HG02571 (cell line): ENCODE data around the gene FUT7.
A peak's percentile ranks its signal among the peaks of the same experiment; 100 is the strongest.
"Not testable (repeated sequence)": the region's sequence is repeated elsewhere in the genome, so short reads cannot be mapped to it uniquely, and the experiment has no call there.

ENCODE experiments used
- ATAC-seq: cut with Tn5 transposase; IDR thresholded peaks from one replicate; pipeline ENCODE4 v1.9.1; 2021; ENCODE audit warnings: mild to moderate bottlenecking, moderate library complexity; ENCODE audit not compliant: unreplicated experiment

The FUT7 gene

GRCh38 chr9:137006116-137007003 is 25.5 kb downstream of the FUT7 start:
- no peak for ATAC-seq

DNA sequence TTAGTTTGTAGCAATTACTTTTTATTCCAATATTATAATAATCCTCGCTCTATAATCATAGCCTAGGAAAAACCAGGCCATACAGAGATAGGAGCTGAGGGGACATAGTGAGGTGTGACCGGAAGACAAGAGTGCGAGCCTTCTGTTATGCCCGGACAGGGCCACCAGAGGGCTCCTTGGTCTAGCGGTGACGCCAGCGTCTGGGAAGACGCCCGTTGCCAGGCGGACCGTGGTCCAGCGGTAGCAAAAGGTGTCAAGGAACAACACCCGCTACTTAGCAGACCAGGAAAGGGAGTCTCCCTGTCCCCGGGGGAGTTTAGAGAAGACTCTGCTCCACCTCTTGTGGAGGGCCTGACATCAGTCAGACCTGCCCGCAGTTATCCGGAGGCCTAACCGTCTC is 27.6 kb downstream of the FUT7 start:
- ATAC-seq, result not testable (repeated sequence)

DNA sequence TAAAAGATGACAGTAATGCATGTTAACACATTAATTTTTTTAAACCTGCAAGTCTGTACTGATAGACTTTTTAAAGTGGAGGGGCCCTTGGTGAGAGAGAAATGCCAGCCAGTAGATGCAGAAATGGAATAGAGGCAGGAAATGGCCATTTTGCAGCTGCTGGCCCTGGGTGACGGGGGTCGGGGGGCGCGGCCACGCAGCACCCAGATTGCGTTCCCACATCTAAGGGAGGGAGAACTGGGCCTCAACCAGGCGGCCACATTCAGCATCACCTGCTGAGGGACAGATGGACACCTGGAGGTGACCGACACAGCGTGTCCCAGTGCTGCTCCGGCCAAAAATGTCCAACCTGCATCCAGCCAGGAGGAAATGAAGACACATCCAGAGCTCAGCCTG is 29.2 kb downstream of the FUT7 start:
- no peak for ATAC-seq

- ATAC-seq, result no peak
Measured at GRCh38 chr9:137001857-137002645, 29.8 kb downstream of the FUT7 start.

GRCh38 chr9:137000177-137000930 is 31.5 kb downstream of the FUT7 start:
- ATAC-seq, result peak; percentile 59

DNA sequence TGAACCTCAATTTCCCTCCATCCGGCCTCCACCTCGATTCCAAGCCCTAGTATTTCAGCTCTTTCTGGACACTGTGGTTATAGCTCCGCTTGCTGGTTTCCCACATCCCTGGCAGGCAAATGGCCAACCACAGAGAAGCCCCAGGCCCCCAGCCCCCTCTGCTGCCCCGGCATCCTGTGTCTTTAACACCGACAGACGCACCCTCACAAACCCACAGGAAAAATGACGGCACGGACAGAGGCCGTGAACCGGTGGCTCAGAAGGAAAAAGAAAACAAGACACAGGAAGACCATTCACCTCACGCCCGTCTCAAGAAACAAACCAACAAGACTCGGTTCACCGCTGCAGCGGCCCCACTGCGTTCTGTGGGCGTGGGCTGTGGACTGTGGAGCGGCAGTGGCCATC is 34.1 kb downstream of the FUT7 start:
- no peak for ATAC-seq

DNA sequence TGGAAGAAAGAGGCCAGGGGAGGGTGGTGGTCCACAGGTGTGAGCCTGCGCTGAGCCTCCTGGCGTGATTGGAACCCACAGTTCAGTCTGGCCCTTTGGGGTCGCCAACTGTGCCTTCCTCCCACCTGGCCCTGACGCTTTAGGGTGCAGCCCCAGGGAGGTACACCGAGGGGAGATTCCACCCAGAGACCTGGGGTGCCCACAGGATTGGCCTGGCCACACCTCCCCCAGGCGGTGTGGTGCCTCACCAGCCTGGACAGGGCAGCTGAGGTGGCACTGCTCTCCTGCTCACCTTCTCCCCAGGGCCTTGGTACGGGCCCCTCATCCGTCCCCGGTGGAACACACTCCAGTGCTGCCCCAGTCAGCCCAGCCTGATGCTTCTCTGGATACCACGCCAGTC is 34.5 kb downstream of the FUT7 start:
- no peak for ATAC-seq

- no peak for ATAC-seq
Measured at GRCh38 chr9:136996361-136997292, 35.3 kb downstream of the FUT7 start, which contains the start of gene CLIC3. Gene CLIC3, minus strand, starts transcription at chr9:136996568. Its CDS starts 25 bp downstream, at chr9:136996543.

GRCh38 chr9:136995772-136996311 is 36.0 kb downstream of the FUT7 start:
- ATAC-seq, result no peak

DNA sequence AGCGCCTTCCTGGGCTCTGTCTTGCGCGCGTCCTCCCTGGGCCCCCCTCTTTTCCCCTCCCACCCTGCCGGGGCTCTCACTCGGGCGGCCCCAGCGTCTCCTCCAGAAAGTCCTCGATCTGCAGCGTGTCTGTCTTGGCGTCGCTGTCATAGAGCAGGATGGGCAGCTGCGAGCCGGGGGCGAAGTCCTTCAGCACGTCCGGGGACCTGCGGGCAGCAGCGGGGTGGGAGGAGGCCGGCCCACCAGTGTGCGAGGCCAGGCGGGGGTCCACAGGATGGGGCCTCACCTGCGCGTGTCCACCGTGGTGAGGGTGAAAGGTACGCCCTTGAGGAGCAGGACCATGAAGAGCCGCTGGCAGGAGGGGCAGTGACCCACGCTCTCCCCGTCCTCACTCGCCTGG is 36.5 kb downstream of the FUT7 start:
- no peak for ATAC-seq

DNA sequence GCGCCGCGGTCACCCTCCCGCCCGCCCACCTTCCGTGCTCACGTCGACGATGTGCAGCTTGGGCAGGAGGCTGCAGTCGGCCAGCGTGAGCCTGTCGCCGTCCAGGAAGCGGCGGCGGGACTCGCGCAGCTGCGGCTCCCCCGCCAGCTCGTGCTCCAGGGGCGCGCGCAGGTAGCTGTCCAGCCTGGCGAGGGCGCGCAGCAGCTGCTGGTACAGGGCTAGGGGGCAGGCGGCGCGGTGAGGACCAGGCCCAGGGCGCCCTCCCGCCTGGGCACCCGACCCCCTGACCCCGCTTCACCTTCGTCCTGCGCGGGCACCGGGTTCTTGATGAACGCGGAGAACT is 37.0 kb downstream of the FUT7 start:
- ATAC-seq, result no peak

GRCh38 chr9:136994180-136994887 is 37.6 kb downstream of the FUT7 start:
- no peak for ATAC-seq

GRCh38 chr9:136992819-136993369 is 39.0 kb downstream of the FUT7 start:
- ATAC-seq, result no peak

DNA sequence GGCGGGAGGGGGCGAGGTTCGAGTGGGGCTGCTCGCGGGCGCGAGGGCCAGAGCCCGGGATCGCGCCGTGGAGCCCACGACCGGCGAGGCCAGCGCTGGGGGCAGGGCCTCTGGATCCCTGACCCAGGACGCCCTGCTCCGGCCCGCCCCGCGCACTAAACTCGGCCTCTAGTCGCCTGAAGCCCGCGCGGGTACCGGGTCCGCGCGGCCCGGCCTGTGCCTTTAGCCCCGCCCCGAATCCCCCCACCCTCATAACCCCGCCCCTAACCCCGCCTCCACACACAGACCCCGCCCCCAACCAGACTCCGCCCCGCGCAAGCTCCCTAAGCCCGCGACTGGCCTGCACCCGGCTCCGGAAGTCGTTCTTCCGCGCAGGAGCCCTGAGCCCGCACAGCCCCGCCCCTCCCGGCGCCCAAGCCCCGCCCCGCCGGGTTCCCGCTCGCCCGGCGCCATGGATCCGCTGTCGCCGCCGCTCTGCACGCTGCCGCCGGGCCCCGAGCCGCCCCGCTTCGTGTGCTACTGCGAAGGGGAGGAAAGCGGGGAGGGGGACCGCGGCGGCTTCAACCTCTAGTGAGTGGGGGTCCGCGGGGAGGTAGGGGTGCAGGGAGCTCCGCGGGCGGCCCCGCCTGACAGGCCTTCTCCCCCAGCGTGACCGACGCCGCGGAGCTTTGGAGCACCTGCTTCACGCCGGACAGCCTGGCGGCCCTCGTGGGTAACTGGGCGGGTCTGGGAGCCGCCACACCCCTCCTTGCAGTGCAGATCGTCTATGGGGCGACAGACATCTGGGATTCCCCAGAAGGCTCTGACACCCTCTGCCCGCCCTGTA is 39.7 kb downstream of the FUT7 start, which contains the start of gene PAXX:
Gene PAXX, plus strand, starts transcription at position 430 of the 826 bp plus-strand sequence. Its CDS starts 22 bp downstream, at position 452.
- ATAC-seq, result peak; percentile 65

GRCh38 chr9:136990242-136990911 is 41.5 kb downstream of the FUT7 start:
- ATAC-seq, result no peak

- no peak for ATAC-seq
Measured at GRCh38 chr9:136988872-136989271, 43.0 kb downstream of the FUT7 start.

GRCh38 chr9:136985853-136986252 is 46.0 kb downstream of the FUT7 start:
- ATAC-seq, result no peak
